GM18505 (cell line): ENCODE data around the gene TP53TG3D.
"Not testable (repeated sequence)": the region's sequence is repeated elsewhere in the genome, so short reads cannot be mapped to it uniquely, and the experiment has no call there.

Experiments used
- ATAC-seq: cut with Tn5 transposase; IDR thresholded peaks from one replicate; pipeline ENCODE4 v1.9.1; 2021; ENCODE audit not compliant: unreplicated experiment

TP53TG3D gene

GRCh38 chr16:32252986-32253385 is at the start of gene TP53TG3D:
Gene TP53TG3D (plus strand): TSS chr16:32253286. CDS start chr16:32253354, 68 bp downstream.
- ATAC-seq = not testable (repeated sequence)

GRCh38 chr16:32253507-32253906 is 421 bp downstream of the TP53TG3D start:
- ATAC-seq = not testable (repeated sequence)

DNA sequence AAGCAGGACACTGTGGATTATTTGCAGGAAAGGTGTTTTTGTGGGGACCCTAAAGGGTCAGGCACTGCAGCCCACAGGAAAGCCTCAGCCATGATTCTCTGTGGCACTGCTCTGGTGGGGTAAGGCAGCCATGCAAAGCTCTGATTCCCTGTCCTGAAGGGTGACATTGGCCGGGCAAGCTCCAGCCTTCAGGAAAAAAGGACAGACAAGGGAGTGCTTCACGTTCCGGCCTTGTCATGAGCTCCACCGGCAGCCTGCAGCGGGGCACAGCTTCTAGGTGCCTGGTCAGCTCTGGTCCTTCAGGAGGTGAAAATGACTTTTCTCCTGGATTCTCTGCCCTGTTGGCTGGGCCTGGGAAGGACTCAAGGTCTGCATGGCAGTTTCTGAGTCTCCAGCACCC is 8.4 kb downstream of the TP53TG3D start:
- ATAC-seq = not testable (repeated sequence)

- ATAC-seq = not testable (repeated sequence)
Measured at GRCh38 chr16:32263552-32263951, 10.5 kb downstream of the TP53TG3D start.

DNA sequence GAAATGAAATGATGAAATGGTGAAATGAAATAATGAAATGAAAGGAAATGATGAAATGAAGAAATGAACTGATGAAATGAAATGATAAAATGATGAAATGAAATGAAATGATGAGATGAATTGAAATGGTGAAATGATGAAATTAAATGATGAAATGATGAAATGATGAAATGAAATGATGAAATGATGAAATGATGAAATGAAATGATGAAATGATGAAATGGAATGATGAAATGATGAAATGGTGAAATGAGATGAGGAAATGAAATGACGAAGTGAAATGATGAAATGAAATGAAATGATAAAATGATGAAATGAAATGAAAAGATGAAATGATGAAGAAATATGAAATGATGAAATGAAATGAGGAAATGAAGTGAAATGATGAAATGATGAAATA is 28.8 kb downstream of the TP53TG3D start:
- not testable (repeated sequence) for ATAC-seq

DNA sequence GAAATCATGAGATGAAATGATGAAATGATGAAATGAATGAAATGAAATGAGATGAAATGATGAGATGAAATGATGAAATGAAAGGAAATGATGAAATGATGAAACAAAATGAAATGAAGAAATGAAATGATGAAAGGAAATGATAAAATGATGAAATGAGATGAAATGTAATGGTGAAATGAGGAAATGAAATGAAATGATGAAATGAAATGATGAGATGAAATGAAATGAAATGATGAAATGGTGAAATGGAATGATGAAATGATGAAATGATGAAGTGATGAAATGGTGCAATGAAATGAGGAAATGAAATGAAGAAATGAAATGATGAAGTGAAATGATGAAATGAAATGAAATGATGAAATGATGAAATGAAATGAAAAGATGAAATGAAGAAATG is 29.9 kb downstream of the TP53TG3D start:
- not testable (repeated sequence) for ATAC-seq

DNA sequence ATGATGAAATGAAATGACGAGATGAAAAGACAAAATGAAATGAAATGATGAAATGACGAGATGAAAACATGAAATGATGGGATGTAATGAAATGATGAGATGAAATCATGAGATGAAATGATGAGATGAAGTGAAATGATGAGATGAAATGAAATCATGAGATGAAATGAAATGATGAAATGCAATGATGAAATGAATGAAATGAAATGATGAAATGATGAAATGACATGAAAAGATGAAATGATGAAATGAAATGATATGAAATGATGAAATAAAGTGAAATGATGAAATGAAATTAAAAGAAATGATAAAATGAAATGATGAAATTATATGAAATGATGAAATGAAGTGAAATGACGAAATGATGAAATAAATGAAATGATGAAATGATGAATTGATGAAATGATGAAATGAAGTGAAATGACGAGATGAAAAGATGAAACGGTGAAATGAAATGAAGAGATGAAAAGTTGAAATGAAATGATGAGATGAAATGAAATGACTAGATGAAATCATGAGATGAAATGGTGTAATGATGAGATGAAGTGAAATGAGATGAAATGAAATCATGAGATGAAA is 30.9 kb downstream of the TP53TG3D start:
- not testable (repeated sequence) for ATAC-seq

DNA sequence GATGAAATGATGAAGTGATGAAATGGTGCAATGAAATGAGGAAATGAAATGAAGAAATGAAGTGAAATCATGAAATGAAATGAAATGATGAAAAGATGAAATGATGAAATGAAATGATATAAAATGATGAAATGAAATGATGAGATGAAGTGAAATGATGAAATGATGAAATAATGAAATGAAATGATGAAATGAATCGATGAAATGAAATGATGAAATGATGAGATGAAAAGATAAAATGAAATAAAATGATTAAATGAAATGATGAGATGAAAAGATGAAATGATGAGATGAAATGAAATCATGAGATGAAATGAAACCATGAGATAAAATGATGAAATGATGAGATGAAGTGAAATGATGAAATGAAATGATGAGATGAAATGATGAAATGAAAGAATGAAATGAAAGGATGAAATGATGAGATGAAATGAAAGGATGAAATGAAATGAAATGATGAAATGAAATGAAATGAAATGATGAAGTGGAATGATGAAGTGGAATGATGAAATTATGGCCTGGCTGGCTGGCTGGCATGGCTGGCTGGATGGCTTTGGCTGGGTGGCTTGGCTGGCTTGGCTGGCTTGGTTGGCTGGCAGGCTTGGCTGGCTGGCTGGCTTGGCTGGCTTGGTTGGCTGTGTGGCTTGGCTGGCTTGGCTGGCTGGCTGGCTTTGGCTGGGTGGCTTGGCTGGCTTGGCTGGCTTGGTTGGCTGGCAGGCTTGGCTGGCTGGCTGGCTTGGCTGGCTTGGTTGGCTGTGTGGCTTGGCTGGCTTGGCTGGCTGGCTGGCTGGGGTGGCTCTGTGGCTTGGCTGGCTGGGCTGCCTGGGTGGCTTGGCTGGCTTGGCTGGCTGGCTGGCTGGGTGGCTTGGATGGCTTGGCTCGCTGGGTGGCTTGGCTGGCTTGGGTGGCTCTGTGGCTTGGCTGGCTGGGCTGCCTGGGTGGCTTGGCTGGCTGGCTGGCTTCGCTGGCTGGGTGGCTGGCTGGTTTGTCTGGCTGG is 32.0 kb downstream of the TP53TG3D start:
- ATAC-seq = not testable (repeated sequence)

DNA sequence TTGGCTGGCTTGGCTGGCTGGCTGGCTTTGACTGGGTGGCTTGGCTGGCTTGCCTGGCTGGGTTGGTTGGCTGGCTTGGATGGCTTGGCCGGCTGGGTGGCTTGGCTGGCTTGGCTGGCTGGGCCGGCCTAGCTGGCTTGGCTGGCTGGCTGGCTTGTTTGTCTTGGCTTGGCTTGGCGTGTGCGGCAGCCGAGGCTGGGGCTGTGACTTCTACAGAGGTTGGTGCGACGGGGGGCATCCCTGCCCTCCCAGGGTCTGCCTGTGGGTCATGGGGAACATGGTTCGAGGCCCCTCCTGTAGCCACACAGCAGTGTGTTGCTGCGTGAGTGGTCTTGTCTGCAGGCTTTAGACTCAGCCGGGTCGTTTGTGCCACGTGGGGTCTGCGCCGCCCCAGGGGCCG is 33.1 kb downstream of the TP53TG3D start:
- ATAC-seq = not testable (repeated sequence)

GRCh38 chr16:32287743-32288142 is 34.7 kb downstream of the TP53TG3D start:
- ATAC-seq = not testable (repeated sequence)

DNA sequence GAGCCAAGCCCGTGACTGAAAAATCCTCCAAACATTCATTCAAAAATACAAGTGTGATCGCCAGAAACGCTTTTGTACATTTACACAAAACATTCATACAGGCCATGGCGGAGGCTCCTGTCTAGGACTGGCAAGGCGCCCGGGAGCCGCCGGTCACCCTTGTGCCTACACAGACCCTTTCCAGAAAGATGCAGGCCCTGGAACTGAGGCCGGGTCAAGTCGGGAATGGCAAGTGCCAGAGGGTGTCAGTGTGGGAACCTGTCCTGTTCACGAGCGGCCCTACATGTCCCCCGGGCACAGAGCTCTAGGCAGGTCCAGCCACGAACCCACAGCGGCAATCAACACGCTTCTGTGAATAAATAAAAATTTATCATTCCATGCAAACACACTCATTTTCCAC is 36.1 kb downstream of the TP53TG3D start:
- ATAC-seq = not testable (repeated sequence)

DNA sequence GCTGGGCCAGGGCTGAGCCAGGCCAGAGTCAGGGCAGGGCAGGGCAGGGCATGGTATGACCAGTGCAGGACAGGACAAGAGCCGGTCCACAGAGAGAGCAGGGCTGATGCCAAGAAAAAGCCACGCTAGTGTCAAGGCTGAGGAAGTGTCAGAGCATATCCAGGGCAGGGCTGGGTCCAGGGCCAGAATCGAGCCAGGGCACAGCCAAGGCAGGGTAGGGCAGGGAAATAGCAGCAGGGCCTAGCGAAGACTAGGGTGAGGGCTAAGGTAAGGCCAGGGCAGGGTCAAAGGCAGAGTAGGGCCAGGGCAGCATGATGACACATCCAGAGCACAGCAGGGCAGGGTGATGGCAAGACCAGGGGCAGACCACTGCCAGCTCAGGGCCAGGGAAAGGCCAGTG is 49.7 kb downstream of the TP53TG3D start:
- ATAC-seq = not testable (repeated sequence)
